Muscle of leg (tissue), 11 donors: Measurements from ENCODE around the gene ZSCAN31. TPM values are rescaled to one million over a fixed set of nuclear protein-coding genes. Genes with fewer than 3 reads are reported as not detected.

Experiments
- DNase-seq: peaks from one replicate; pipeline ENCODE4 v3.0.0; 2013
- H3K27ac ChIP-seq: one replicate; pipeline ENCODE4 v1.5.1; 2013; ENCODE audit warnings: mild to moderate bottlenecking, low read length, control low read depth
- H3K27me3 ChIP-seq: one replicate; pipeline ENCODE4 v1.6.1; 2013; ENCODE audit warnings: low read length; ENCODE audit not compliant: control insufficient read depth, insufficient read depth
- H3K36me3 ChIP-seq: one replicate; pipeline ENCODE4 v1.6.1; 2013; ENCODE audit warnings: low read length; ENCODE audit not compliant: control insufficient read depth, insufficient read depth
- H3K4me1 ChIP-seq: one replicate; pipeline ENCODE4 v1.6.1; 2013; ENCODE audit warnings: low read length; ENCODE audit not compliant: control insufficient read depth, insufficient read depth
- H3K4me3 ChIP-seq: one replicate; pipeline ENCODE4 v1.5.1; 2013; ENCODE audit warnings: low read length, control low read depth
- H3K9me3 ChIP-seq: replicated peaks from 2 replicates; pipeline ENCODE4 v1.6.1; 2013; ENCODE audit warnings: low read depth, low read length; ENCODE audit not compliant: control insufficient read depth
- WGBS: methylation state at CpG from one replicate; pipeline ENCODE4 v1.1.5; 2013; ENCODE audit warnings: missing lambda C conversion rate; ENCODE audit not compliant: insufficient coverage; 5-methylcytosine and 5-hydroxymethylcytosine counted together
- polyA plus RNA-seq, 8 donors: library from polyadenylated mRNA; unstranded; fragments of 120-200 nt; gene quantifications; one replicate each; pipeline versions ENCODE4 v1.2.1 to v1.2.3, GENCODE V29; 2013; ENCODE audit warnings: inconsistent platforms in 1 of 8, low replicate concordance in 1 of 8; ENCODE audit not compliant: insufficient read length in 8 of 8, insufficient read depth in 1 of 8
- total RNA-seq: library from RNA; stranded (reverse); fragments of 120-200 nt; gene quantifications from one replicate; pipeline ENCODE4 v1.2.4, GENCODE V29; 2013

Gene ZSCAN31
- total and polyA plus RNA-seq, 9 donors = 5.7 to 11.9 (median 7.9) TPM

DNA sequence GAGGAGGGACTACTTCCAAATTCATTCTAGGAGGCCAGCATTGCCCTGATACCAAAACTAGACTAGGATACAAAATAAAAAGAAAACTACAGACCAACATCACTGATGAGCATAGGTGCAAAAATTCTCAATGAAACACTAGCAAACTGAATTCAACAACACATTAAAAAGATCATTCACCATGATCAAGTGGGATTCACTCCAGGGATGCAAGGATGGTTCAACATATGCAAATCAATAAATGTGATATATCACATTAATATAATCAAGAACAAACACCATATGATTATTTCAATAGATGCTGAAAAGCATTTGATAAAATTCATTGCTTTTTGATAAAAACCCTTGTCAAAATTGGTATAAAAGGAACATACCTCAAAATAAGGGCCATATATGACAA is 44.4 kb downstream of the ZSCAN31 start:
- Histone ChIP-seq H3K36me3 (peaks cover 16% of the 10 kb centered on the region), H3K27me3 (no peaks in the 10 kb centered on the region), H3K4me3 (no peak overlapping the region), H3K9me3 (no peaks in the 10 kb centered on the region), H3K4me1 (no peaks in the 10 kb centered on the region), H3K27ac (no peak overlapping the region)
- no peak for DNase-seq

DNA sequence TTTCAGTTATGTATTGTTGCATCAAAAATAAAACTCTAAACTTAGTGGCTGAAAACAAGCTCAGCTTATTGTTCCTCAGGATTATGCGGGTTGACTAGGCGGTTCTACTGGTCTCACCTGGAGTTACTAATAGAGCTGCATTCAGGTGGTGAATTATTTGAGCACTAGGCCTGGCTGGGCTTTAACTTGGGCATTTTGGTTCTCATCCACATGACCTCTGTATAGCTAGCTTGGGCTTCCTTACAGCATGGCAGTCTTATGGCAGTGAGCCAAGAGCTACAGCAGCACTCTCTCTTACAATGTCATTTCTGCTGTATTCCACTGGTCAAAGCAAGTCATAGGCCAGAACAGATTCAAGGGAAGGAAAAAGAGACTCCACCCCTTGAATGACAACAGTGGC is 53.0 kb downstream of the ZSCAN31 start:
- peaks cover 3% of the 10 kb centered on the region for H3K9me3 ChIP-seq
- H3K27ac ChIP-seq = no peak overlapping the region
- H3K4me1 ChIP-seq = peaks cover 5% of the 10 kb centered on the region
- H3K27me3 ChIP-seq = no peaks in the 10 kb centered on the region
- H3K4me3 ChIP-seq = no peak overlapping the region
- WGBS = 100% methylated on average over 2 of the region's 2 CpGs
- H3K36me3 ChIP-seq = peaks cover 22% of the 10 kb centered on the region
- no peak for DNase-seq

DNA sequence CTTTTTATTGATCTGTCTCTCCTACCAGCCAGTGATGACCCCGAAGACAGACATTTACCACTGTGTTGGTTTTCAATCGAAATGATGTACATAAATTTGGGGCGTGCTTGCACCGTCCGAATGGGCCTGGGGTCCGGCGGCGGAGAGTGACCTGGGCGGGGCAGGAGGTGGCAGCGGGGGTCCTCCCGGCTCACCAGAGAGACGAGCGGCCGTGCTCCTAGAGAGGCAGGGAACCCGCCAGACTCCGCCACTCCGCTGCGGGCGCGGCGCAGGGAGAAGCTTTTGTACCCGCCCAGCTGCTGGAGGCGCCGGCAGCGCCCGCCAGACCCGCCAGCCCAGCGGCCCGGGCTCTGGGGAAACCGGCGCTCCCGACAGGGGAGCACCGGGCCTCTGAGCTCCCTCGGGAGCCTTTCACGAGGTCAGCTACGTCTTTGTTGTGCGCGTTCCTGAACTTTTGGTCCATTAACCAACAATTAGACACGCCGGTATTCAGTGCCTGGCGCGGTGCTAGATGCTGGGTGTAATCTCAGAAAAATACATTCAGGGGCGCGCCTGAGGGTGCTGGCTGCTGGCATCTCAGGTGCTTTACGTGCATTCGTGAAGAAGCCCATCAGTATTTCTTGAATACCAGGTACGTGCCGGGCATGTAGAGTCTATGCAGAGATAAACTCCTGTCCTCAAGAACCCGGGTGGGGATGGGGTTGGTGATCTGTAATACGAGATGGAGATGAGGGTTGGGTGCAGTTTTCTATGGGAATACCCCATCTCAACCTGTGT is 54.5 kb downstream of the ZSCAN31 start, which contains the start of gene PGBD1:
PGBD1 (plus strand) TSS at position 285 of the 777 bp plus-strand sequence. CDS start 2,242 bp downstream, outside the sequence.
- Histone ChIP-seq H3K27me3 (no peaks in the 10 kb centered on the region), H3K9me3 (peaks cover 3% of the 10 kb centered on the region), H3K27ac (no peak within 1 kb of the TSS), H3K36me3 (peaks cover 25% of the 10 kb centered on the region), H3K4me1 (peaks cover 5% of the 10 kb centered on the region), H3K4me3 (peak within 1 kb of the TSS; percentile 61)
- DNase-seq = peak; percentile 84
- under 1% methylated on average over 41 of the region's 50 CpGs for WGBS

DNA sequence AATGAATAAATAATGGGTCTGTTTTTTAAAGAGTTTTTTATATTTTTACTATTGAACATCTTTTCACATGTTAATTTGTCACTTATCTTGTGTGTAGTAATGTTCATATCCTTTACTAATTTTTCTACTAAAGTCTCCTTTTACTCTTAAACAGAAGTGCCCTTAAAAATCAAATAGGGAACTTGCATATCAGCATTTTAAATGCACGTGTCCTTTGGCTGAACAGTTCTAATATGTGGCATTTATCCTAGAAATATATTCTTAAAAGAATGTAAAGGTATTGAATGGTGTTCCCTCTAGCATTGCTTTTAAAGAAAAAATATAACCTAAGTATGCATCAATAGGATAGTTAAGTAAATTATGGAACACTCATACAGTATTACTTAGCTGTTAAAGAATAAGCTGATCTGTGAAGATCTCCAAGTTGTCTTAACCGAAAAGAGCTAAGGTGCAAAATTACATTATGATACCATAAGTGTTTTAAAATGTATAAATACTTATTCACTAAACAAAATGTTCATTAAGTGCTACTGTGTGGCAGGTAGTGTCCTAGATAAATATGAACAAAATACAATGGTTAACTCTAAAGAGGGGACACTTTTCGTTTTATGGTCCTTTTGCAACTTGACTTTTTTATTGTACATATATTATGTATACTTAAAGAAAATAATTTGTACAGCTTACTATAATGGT is 55.2 kb downstream of the ZSCAN31 start:
- Histone ChIP-seq H3K27ac (no peak overlapping the region), H3K4me3 (peak overlapping the region; percentile 61), H3K27me3 (no peaks in the 10 kb centered on the region), H3K36me3 (peaks cover 32% of the 10 kb centered on the region), H3K9me3 (peaks cover 3% of the 10 kb centered on the region), H3K4me1 (peaks cover 5% of the 10 kb centered on the region)
- WGBS = no CpG with 5 or more reads among the region's 3 CpGs
- DNase-seq = no peak

DNA sequence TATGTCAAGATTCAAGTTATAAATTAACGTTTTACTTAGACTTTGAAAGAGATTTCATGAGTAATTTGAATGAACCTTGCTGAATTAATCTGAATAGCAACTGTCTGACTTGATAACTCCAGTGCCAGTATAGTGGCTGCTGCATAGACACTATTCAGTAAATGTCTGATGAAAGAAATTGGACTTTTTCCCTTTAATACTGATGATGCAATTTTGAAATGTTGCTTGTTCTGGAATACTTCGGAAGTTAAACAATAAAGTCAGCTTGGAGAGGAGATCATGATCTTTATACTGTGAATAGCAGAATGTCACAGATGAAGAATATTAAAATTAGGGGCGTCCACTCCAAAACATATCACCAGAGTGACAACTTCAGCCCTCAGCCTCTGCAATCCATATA is 58.2 kb downstream of the ZSCAN31 start:
- Histone ChIP-seq H3K27ac (no peak overlapping the region), H3K36me3 (peaks cover 42% of the 10 kb centered on the region)
- no CpG with 5 or more reads among the region's 3 CpGs for WGBS

DNA sequence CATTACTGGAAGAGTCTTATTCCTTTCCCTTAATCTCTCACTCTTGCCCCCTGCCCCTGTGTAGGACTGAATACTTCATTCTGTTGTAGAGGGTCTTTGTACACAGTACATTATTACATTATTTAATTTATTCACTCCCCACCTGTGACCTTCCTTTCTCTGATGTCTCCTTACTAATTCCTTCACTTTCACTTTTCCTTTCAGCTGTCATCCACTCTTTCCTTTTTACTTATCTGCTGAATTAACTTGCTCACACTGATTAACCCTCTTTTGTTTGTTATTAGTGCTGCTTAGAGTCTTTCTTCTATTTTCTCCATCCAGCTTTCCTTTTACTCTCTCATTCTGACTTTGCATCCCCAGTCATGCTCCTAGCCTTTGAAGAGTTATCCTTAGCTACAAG is 61.1 kb downstream of the ZSCAN31 start:
- H3K4me3 ChIP-seq = no peak overlapping the region
- no peak for DNase-seq
- H3K27ac ChIP-seq = no peak overlapping the region
- no peaks in the 10 kb centered on the region for H3K4me1 ChIP-seq
- H3K36me3 ChIP-seq = peaks cover 53% of the 10 kb centered on the region
- H3K27me3 ChIP-seq = no peaks in the 10 kb centered on the region
- no peaks in the 10 kb centered on the region for H3K9me3 ChIP-seq

More for the DNA sequence above, 58.2 kb downstream of the ZSCAN31 start:
- H3K4me1 ChIP-seq = peaks cover 5% of the 10 kb centered on the region
- no peaks in the 10 kb centered on the region for H3K9me3 ChIP-seq
- no peaks in the 10 kb centered on the region for H3K27me3 ChIP-seq
- DNase-seq = no peak
- no peak overlapping the region for H3K4me3 ChIP-seq

Other genes starting within 250 kb of the ZSCAN31 start
- gene ZSCAN16, start 211.5 kb downstream of the ZSCAN31 start, total RNA-seq = 4.8 TPM
- 1 to 10 TPM; 2.8 to 4.0 (median 3.6) TPM for gene ZSCAN16, start 211.5 kb downstream of the ZSCAN31 start, polyA plus RNA-seq
- gene ZKSCAN8, start 194.3 kb downstream of the ZSCAN31 start, total RNA-seq = 21.8 TPM
- gene ZKSCAN8, start 194.3 kb downstream of the ZSCAN31 start, polyA plus RNA-seq = 10 to 100 TPM; 17.1 to 24.4 (median 20.0) TPM
- gene ZSCAN9, start 110.9 kb downstream of the ZSCAN31 start, total RNA-seq = 20.4 TPM
- 10 to 100 TPM; 19.2 to 22.6 (median 19.9) TPM for gene ZSCAN9, start 110.9 kb downstream of the ZSCAN31 start, polyA plus RNA-seq
- gene ZKSCAN4, start 83.9 kb downstream of the ZSCAN31 start, total RNA-seq = 7.0 TPM
- gene ZKSCAN4, start 83.9 kb downstream of the ZSCAN31 start, polyA plus RNA-seq = 1 to 10 TPM; 4.8 to 6.2 (median 5.5) TPM
- gene NKAPL, start 76.9 kb downstream of the ZSCAN31 start, total RNA-seq = 0.71 TPM
- gene NKAPL, start 76.9 kb downstream of the ZSCAN31 start, polyA plus RNA-seq = 1 to 10 TPM in 4 of 8 donors, under 1 TPM in 4; 0.64 to 1.4 (median 1.0) TPM
- 24.6 TPM for gene ZSCAN26, start 69.0 kb downstream of the ZSCAN31 start, total RNA-seq
- 10 to 100 TPM; 15.4 to 22.0 (median 19.0) TPM for gene ZSCAN26, start 69.0 kb downstream of the ZSCAN31 start, polyA plus RNA-seq
- gene PGBD1, start 54.6 kb downstream of the ZSCAN31 start, total RNA-seq = 6.3 TPM
- gene PGBD1, start 54.6 kb downstream of the ZSCAN31 start, polyA plus RNA-seq = 1 to 10 TPM; 5.9 to 7.4 (median 6.2) TPM
- 8.2 TPM for gene ZKSCAN3, start 13.8 kb upstream of the ZSCAN31 start, total RNA-seq
- gene ZKSCAN3, start 13.8 kb upstream of the ZSCAN31 start, polyA plus RNA-seq = 1 to 10 TPM; 5.0 to 7.0 (median 6.0) TPM
- gene ZSCAN12, start 63.6 kb upstream of the ZSCAN31 start, total RNA-seq = 8.2 TPM
- gene ZSCAN12, start 63.6 kb upstream of the ZSCAN31 start, polyA plus RNA-seq = 1 to 10 TPM; 4.4 to 6.6 (median 5.1) TPM
- 5.5 TPM for gene ZSCAN23, start 107.3 kb upstream of the ZSCAN31 start, total RNA-seq
- 1 to 10 TPM; 3.1 to 6.5 (median 5.5) TPM for gene ZSCAN23, start 107.3 kb upstream of the ZSCAN31 start, polyA plus RNA-seq
- gene GPX6, start 179.6 kb upstream of the ZSCAN31 start, total RNA-seq = not detected
- not detected for gene GPX6, start 179.6 kb upstream of the ZSCAN31 start, polyA plus RNA-seq
- not detected for gene GPX5, start 189.7 kb upstream of the ZSCAN31 start, total RNA-seq
- gene GPX5, start 189.7 kb upstream of the ZSCAN31 start, polyA plus RNA-seq = not detected